ENCODE results near the gene PADI1. TPM values are rescaled to one million over a fixed set of nuclear protein-coding genes. Genes with fewer than 3 reads are reported as not detected.

Gene PADI1
- total RNA-seq, 2 experiments from 2014 or later: not detected

- no peak for DNase-seq (ENCODE audit: low spot score)
- ChIA-PET POLR2A (no interaction called here), CTCF (ENCODE audit: unreplicated experiment) (no interaction called here)
- H2AFZ ChIP-seq (ENCODE audit: low read length): no peak overlapping the region
- no peaks in the 10 kb centered on the region for H3K4me1 ChIP-seq (ENCODE audit: insufficient read depth, low read length, poor library complexity, severe bottlenecking)
- H3K9me3 ChIP-seq (ENCODE audit: low read length): no peaks in the 10 kb centered on the region
- H3K36me3 ChIP-seq (ENCODE audit: insufficient read depth, low read length): no peaks in the 10 kb centered on the region
- BruUV-seq (replicated peaks): no TSS peak
- TF ChIP-seq EZH2phosphoT487 (IDR thresholded peaks at IDR 0.05; ENCODE audit: borderline replicate concordance, low read depth, low read length): no peak
- TF ChIP-seq, protein P1, sequence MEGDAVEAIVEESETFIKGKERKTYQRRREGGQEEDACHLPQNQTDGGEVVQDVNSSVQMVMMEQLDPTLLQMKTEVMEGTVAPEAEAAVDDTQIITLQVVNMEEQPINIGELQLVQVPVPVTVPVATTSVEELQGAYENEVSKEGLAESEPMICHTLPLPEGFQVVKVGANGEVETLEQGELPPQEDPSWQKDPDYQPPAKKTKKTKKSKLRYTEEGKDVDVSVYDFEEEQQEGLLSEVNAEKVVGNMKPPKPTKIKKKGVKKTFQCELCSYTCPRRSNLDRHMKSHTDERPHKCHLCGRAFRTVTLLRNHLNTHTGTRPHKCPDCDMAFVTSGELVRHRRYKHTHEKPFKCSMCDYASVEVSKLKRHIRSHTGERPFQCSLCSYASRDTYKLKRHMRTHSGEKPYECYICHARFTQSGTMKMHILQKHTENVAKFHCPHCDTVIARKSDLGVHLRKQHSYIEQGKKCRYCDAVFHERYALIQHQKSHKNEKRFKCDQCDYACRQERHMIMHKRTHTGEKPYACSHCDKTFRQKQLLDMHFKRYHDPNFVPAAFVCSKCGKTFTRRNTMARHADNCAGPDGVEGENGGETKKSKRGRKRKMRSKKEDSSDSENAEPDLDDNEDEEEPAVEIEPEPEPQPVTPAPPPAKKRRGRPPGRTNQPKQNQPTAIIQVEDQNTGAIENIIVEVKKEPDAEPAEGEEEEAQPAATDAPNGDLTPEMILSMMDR (conservative IDR thresholded peaks at IDR 0.05; ENCODE audit: low read length): no peak
- H4K20me1 ChIP-seq (ENCODE audit: insufficient read depth, low read length): no peaks in the 10 kb centered on the region
- no peak overlapping the region for H3K4me3 ChIP-seq (ENCODE audit: low read depth, low read length, poor library complexity, severe bottlenecking)
- no peak overlapping the region for H3K4me2 ChIP-seq (ENCODE audit: low read length)
- H3K79me2 ChIP-seq (ENCODE audit: insufficient read depth, low read depth, low read length): no peaks in the 10 kb centered on the region
- no peak overlapping the region for H3K27ac ChIP-seq (ENCODE audit: low read depth, low read length, poor library complexity, severe bottlenecking)
- H3K9me2 ChIP-seq (ENCODE audit: insufficient read depth, low read length): no peaks in the 10 kb centered on the region
- intact Hi-C loops (cut with micrococcal nuclease; ENCODE audit: unreplicated experiment): no loop called here
Observed at GRCh38 chr1:17215545-17215890, 10.6 kb downstream of the PADI1 start.

DNA sequence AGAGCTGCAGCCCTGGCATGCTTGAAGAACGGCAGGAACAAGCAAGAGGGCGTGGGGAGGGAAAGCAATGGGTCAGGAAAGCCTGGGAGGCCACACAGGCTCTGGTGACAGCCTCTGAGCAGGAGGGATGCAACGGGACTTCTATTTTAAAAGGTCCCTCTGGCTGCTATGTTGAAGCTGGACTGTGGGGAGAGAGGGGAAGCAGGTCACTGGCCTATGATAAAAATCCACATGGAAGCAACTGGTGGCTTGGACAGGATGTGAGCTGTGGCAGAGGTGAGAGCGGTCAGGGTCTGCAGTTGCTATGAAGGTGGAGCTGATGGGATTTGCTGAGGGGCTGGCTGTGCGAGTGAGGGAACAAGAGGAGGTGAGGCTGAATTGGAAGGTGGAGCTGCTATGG, 11.2 kb downstream of the PADI1 start:
- intact Hi-C loops (cut with micrococcal nuclease; ENCODE audit: unreplicated experiment): no loop called here

DNA sequence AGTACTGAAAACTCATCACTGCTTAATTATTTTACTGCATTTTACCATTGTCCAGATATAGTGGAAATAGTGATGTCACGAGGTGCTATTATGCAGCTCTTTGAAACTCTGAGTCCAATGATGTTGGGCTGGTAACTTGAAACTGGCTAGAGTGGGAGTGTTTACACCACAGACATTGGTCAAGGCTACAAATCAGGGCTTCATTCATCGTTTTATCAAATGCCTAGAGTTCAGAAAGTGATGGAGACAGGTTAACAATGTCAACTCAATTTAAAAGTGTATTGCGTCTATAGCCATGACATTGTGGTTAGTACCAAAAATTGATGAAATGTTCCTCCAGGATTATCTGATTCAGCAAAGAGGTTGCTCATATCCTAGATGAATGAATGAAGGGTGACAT, 12.7 kb downstream of the PADI1 start:
- BruUV-seq (replicated peaks): no TSS peak
- intact Hi-C loops (cut with micrococcal nuclease; ENCODE audit: unreplicated experiment): no loop called here
- no peak for DNase-seq (ENCODE audit: low spot score)
- Histone ChIP-seq H3K4me2 (ENCODE audit: low read length) (no peak overlapping the region), H3K4me3 (ENCODE audit: low read depth, low read length, poor library complexity, severe bottlenecking) (no peak overlapping the region), H3K27ac (ENCODE audit: low read depth, low read length, poor library complexity, severe bottlenecking) (no peak overlapping the region), H3K36me3 (ENCODE audit: insufficient read depth, low read length) (no peaks in the 10 kb centered on the region), H3K9me2 (ENCODE audit: insufficient read depth, low read length) (no peaks in the 10 kb centered on the region), H3K4me1 (ENCODE audit: insufficient read depth, low read length, poor library complexity, severe bottlenecking) (no peaks in the 10 kb centered on the region), H2AFZ (ENCODE audit: low read length) (no peak overlapping the region), H4K20me1 (ENCODE audit: insufficient read depth, low read length) (no peaks in the 10 kb centered on the region), H3K9me3 (ENCODE audit: low read length) (no peaks in the 10 kb centered on the region), H3K79me2 (ENCODE audit: insufficient read depth, low read depth, low read length) (no peaks in the 10 kb centered on the region)
- POLR2A ChIA-PET: no interaction called here
- CTCF ChIA-PET (ENCODE audit: unreplicated experiment): no interaction called here
- TF ChIP-seq EZH2phosphoT487 (IDR thresholded peaks at IDR 0.05; ENCODE audit: borderline replicate concordance, low read depth, low read length): no peak
- TF ChIP-seq, protein P1 (conservative IDR thresholded peaks at IDR 0.05; ENCODE audit: low read length): no peak

More for the DNA sequence above, 11.2 kb downstream of the PADI1 start:
- no peaks in the 10 kb centered on the region for H3K79me2 ChIP-seq (ENCODE audit: insufficient read depth, low read depth, low read length)
- no peak overlapping the region for H3K4me2 ChIP-seq (ENCODE audit: low read length)
- H3K4me3 ChIP-seq (ENCODE audit: low read depth, low read length, poor library complexity, severe bottlenecking): no peak overlapping the region
- no peaks in the 10 kb centered on the region for H3K9me3 ChIP-seq (ENCODE audit: low read length)
- TF ChIP-seq, protein P1 (conservative IDR thresholded peaks at IDR 0.05; ENCODE audit: low read length): no peak
- TF ChIP-seq EZH2phosphoT487 (IDR thresholded peaks at IDR 0.05; ENCODE audit: borderline replicate concordance, low read depth, low read length): no peak
- ChIA-PET POLR2A (interaction anchor here (0.6 kb wide), 1 partner anchor 11 kb away, joined by 4 read pairs; no protein-coding TSS in a partner anchor), CTCF (ENCODE audit: unreplicated experiment) (no interaction called here)
- H3K4me1 ChIP-seq (ENCODE audit: insufficient read depth, low read length, poor library complexity, severe bottlenecking): no peaks in the 10 kb centered on the region
- no peaks in the 10 kb centered on the region for H3K9me2 ChIP-seq (ENCODE audit: insufficient read depth, low read length)
- H4K20me1 ChIP-seq (ENCODE audit: insufficient read depth, low read length): no peaks in the 10 kb centered on the region
- H3K36me3 ChIP-seq (ENCODE audit: insufficient read depth, low read length): no peaks in the 10 kb centered on the region
- no TSS peak for BruUV-seq (replicated peaks)
- DNase-seq (ENCODE audit: low spot score): no peak
- no peak overlapping the region for H2AFZ ChIP-seq (ENCODE audit: low read length)
- H3K27ac ChIP-seq (ENCODE audit: low read depth, low read length, poor library complexity, severe bottlenecking): no peak overlapping the region
